22Rv1 (cell line): ENCODE data around the gene IL13RA2.

ENCODE experiments used
- H3K27ac ChIP-seq: fragments of 450-650 bp; 2 replicates; pipeline ENCODE4 v1.5.1; 2017
- ZFX ChIP-seq: fragments of 450-650 bp; IDR thresholded peaks from 2 replicates; pipeline ENCODE4 v1.6.1; 2017; ENCODE audit warnings: antibody characterized with exemption, borderline replicate concordance
- TF ChIP-seq, protein P1 (sequence below): fragments of 450-650 bp; IDR thresholded peaks from 2 replicates; pipeline ENCODE4 v1.5.1; 2017; ENCODE audit warnings: mild to moderate bottlenecking

IL13RA2 gene

DNA sequence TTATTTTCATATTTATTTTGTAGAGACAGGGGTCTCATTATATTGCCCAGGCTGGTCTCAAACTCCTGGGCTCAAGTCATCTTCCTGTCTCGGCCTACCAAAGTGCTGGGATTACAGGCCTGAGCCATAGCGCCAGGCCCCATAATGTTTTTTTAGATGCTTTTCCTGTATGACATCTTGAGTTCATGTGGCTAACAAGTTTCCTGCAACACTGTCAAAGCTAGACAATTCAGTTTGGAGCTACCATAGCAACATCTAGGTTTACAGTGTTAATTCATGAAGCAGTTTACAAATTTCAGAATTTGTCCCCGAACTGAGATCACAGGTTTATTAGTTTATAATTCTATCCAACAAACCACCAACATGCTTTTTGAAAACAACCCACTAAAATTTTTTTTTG is 6.4 kb upstream of the IL13RA2 start:
- TF ChIP-seq ZFX = no peak
- no peak overlapping the region for H3K27ac ChIP-seq

DNA sequence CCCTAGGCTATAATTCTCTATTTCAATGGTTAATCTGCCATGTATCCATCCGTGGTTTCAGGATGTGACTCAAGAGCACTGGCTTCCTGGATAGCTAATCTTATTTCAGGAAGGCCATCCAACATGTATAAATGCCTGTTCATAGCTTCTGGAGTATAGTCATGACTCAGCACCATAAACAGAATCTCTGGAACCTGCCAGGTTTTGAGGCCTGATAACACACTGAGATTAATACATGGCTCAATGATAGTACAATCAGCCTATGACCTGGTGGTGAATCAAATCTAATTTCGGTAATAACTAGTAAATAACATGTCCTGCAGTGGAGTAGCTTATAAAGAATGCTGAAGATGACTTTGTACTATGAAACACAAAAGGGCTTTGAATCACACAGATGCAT is 5.7 kb upstream of the IL13RA2 start:
- H3K27ac ChIP-seq = no peak overlapping the region
- no peak for TF ChIP-seq ZFX
- TF ChIP-seq, protein P1, sequence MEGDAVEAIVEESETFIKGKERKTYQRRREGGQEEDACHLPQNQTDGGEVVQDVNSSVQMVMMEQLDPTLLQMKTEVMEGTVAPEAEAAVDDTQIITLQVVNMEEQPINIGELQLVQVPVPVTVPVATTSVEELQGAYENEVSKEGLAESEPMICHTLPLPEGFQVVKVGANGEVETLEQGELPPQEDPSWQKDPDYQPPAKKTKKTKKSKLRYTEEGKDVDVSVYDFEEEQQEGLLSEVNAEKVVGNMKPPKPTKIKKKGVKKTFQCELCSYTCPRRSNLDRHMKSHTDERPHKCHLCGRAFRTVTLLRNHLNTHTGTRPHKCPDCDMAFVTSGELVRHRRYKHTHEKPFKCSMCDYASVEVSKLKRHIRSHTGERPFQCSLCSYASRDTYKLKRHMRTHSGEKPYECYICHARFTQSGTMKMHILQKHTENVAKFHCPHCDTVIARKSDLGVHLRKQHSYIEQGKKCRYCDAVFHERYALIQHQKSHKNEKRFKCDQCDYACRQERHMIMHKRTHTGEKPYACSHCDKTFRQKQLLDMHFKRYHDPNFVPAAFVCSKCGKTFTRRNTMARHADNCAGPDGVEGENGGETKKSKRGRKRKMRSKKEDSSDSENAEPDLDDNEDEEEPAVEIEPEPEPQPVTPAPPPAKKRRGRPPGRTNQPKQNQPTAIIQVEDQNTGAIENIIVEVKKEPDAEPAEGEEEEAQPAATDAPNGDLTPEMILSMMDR = no peak

DNA sequence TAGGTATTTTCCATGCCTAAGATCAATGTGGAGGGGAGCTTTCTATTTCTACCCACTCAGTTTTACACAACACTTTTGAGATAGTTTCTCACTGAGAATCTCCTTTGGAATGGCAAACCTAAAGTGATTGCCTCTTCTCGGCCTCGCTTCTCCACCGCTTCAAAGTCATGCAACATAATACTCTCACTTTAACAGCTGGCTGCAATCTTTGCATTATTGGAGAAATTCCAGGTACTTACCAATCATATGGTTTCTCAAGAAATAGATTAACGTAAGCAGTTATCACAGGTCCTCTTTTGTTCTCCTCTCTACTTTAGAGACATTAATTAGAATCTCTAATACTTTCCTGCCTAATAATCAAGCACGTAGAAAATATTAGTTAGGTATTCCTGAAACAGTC is 3.7 kb upstream of the IL13RA2 start:
- H3K27ac ChIP-seq = no peak overlapping the region
- TF ChIP-seq, protein P1 = no peak

DNA sequence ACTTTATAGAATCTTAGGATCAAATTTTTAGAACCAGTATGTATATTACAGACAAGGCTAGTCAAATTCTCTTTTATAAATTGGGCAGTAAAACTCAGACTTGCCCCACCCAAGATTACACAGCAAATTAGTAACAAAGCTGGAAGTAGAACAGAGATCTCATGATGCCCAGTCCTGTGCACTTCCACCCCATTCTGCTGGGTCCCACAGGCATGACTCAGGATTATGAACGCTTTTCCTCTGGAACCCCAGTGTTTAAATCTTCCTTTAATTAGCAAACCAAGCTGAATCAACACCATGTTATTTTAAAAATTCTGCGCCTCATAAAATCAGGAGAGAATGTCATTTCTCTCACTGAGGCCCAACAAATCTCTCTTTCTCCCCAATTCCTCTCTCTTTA is 1.5 kb upstream of the IL13RA2 start:
- no peak overlapping the region for H3K27ac ChIP-seq
- TF ChIP-seq ZFX = no peak
- TF ChIP-seq, protein P1 = no peak

DNA sequence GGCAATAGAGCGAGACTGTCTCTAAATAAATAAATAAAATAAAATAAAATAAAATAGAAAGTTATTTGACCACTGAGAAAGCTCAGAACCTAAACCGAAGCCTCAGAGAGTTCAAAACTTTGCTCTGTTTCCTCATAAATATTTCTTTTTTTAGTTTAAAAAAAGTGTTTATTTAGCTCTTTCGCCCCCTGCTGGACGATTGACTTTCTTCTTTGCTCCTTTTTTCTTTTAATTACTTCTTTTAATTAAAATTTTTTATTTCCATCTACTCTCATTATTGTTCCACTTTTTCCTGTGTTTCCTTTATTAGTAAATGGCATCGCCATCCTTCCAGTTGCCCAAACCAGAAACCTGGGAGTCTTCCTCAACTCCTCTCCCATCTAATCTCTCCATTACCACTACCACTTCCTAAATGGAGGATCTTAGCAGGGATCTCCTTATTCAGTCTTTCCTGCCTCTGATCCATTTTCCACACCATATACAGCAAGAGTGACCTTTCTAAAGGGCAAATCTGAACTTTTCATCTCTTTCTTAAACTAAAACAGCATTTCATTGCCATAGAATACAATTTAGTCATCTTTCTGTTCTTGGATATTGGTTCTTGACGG is 728 bp upstream of the IL13RA2 start:
- TF ChIP-seq ZFX = no peak
- TF ChIP-seq, protein P1 = peak; percentile 45
- H3K27ac ChIP-seq = no peak overlapping the region

DNA sequence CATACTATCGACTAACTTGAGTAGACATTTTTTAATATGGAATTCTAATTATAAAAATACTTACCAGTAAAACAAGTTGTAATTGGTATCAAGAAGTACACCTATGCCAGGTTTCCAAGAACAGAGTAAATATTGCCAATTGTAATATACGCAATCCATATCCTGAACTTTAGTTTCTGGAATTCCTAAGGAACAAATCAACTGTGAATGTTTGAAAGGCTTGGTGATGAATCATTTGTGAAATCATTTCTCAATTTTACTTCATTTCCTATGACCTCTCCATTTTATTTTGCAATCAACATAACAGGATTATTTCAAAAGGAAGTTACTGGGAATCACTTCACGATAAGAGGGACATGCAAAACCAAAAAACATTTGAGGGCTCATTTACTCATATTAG is 3.7 kb downstream of the IL13RA2 start:
- no peak overlapping the region for H3K27ac ChIP-seq
- no peak for TF ChIP-seq ZFX
- TF ChIP-seq, protein P1 = no peak

DNA sequence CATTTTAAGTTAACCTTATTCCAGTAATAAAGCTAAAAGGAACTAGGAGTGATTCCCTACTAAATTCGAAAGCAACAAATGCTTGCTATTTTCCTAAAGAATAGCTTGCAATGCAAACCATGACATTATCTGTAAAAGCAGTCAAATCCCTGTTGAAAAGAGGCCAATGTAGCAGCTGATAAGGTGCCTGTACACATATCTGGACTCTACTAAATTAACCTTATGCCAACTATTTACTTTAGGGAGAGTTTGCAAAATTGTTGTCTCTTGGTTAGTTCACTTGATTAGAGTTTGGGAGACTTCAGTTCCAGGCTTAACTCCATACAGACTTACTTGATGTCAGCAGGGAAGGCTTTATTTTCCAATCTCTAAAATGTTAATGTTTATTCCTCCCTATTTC is 6.0 kb downstream of the IL13RA2 start:
- H3K27ac ChIP-seq = no peak overlapping the region
- TF ChIP-seq ZFX = no peak
- TF ChIP-seq, protein P1 = no peak

DNA sequence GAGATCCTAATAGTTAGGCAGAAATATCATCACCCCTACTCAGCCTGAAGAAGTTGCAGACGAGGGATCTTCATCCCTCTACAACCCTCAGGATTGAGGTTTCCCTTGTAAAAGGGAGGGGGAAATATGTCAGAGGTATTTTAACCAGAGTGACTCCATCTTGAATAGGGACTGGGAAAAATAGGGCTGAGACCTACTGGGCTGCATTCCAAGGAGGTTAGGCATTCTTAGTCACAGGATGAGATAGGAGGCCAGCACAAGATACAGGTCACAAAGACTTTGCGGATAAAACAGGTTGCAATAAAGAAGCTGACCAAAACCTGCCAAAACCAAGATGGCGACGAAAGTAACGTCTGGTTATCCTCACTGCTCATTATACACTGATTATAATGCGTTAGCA is 17.5 kb downstream of the IL13RA2 start:
- H3K27ac ChIP-seq = no peak overlapping the region
- TF ChIP-seq ZFX = no peak
- TF ChIP-seq, protein P1 = no peak
